Vagina (tissue), 2 donors: Measurements from ENCODE around the gene SEMA4B. TPM values are rescaled to one million over a fixed set of nuclear protein-coding genes. Genes with fewer than 3 reads are reported as not detected.
"Not testable (repeated sequence)": the region's sequence is repeated elsewhere in the genome, so short reads cannot be mapped to it uniquely, and the experiment has no call there.

Source experiments
- DNase-seq, 2 donors: peaks; one replicate each; pipeline ENCODE4 v3.0.0-alpha.2; 2017; ENCODE audit errors: extremely low spot score in 2 of 2
- H3K27ac ChIP-seq: fragments of 200-600 bp; sonication (generic); one replicate; pipeline ENCODE4 v1.5.1; 2019
- H3K27me3 ChIP-seq: fragments of 200-600 bp; sonication (generic); one replicate; pipeline ENCODE4 v1.5.1; 2019
- H3K36me3 ChIP-seq, 2 donors: fragments of 200-600 bp; sonication (generic); one replicate each; pipeline ENCODE4 v1.5.1; 2017 to 2019
- H3K4me1 ChIP-seq: fragments of 200-600 bp; sonication (generic); one replicate; pipeline ENCODE4 v1.5.1; 2019
- H3K4me3 ChIP-seq, 2 donors: fragments of 200-600 bp; sonication (generic); 1 replicate in 1 of 2; 2 replicates in 1 of 2; pipeline ENCODE4 v1.5.1; 2016 to 2019
- H3K9me3 ChIP-seq: fragments of 200-600 bp; sonication (generic); one replicate; pipeline ENCODE4 v1.5.1; 2019
- CTCF ChIP-seq, 3 experiments: fragments of 450-650 bp in 2 of 3; fragments of 200-600 bp in 1 of 3; sonication (generic) in 1 of 3; IDR thresholded peaks; one replicate each; pipeline ENCODE4 v1.5.1; 2017 to 2019; ENCODE audit warnings: antibody characterized with exemption in 3 of 3, mild to moderate bottlenecking in 2 of 3, moderate library complexity in 2 of 3
- POLR2A ChIP-seq, 2 donors: fragments of 450-650 bp; IDR thresholded peaks; one replicate each; pipeline ENCODE4 v1.6.1; 2017; ENCODE audit warnings: antibody characterized with exemption in 2 of 2, mild to moderate bottlenecking in 2 of 2, moderate library complexity in 2 of 2
- POLR2AphosphoS5 ChIP-seq, 2 donors: sonication (generic); formaldehyde crosslinking; IDR thresholded peaks; one replicate each; pipeline ENCODE4 v1.9.0; 2017; ENCODE audit warnings: antibody characterized with exemption in 2 of 2, mild to moderate bottlenecking in 2 of 2, low read depth in 1 of 2; ENCODE audit not compliant: insufficient read depth in 1 of 2
- intact Hi-C: fragments of 100-400 bp; cut with DNase I; formaldehyde crosslinking; loops from one replicate; pipeline ENCODE4 v1.15.1; 2023
- total RNA-seq: library from RNA; depleted of rRNA; stranded (reverse); fragments of >200 nt; gene quantifications from one replicate; pipeline ENCODE4 v1.2.3, GENCODE V29; 2016

The SEMA4B gene
- total RNA-seq, 1 donor from 2014 or later = 205 TPM

GRCh38 chr15:90162956-90163355 lies 38.2 kb upstream of the SEMA4B start:
- Histone ChIP-seq H3K36me3 (no peaks in the 10 kb centered on the region), H3K4me1 (peaks cover 53% of the 10 kb centered on the region), H3K27me3 (no peaks in the 10 kb centered on the region), H3K27ac (peak overlapping the region; percentile 35), H3K9me3 (no peaks in the 10 kb centered on the region), H3K4me3 (no peak overlapping the region)
- TF ChIP-seq CTCF (IDR thresholded peaks at IDR 0.05) (no peak), POLR2AphosphoS5 (IDR thresholded peaks at IDR 0.05; ENCODE audit: insufficient read depth in 1 of 2, low read depth in 1 of 2) (peak in 1 of 2 donors; percentile 36)
- no peak for DNase-seq
- intact Hi-C loops = no loop called here

- H3K4me1 ChIP-seq = peaks cover 40% of the 10 kb centered on the region
- H3K9me3 ChIP-seq, intact Hi-C loops, H3K4me3 ChIP-seq, H3K27ac ChIP-seq, DNase-seq, H3K36me3 ChIP-seq, H3K27me3 ChIP-seq: not testable (repeated sequence)
Observed at GRCh38 chr15:90164239-90164638, 36.9 kb upstream of the SEMA4B start.

- Histone ChIP-seq H3K4me3 (no peak overlapping the region), H3K4me1 (peaks cover 34% of the 10 kb centered on the region), H3K36me3 (no peaks in the 10 kb centered on the region), H3K27ac (peak overlapping the region; percentile 11), H3K9me3 (no peaks in the 10 kb centered on the region), H3K27me3 (no peaks in the 10 kb centered on the region)
- intact Hi-C loops = no loop called here
- no peak for DNase-seq
- no peak for TF ChIP-seq POLR2A (IDR thresholded peaks at IDR 0.05)
- no peak for TF ChIP-seq POLR2AphosphoS5 (IDR thresholded peaks at IDR 0.05; ENCODE audit: insufficient read depth in 1 of 2, low read depth in 1 of 2)
- TF ChIP-seq CTCF (IDR thresholded peaks at IDR 0.05) = no peak
Observed at GRCh38 chr15:90165157-90165556, 36.0 kb upstream of the SEMA4B start.

GRCh38 chr15:90165659-90166489 lies 35.3 kb upstream of the SEMA4B start:
- TF ChIP-seq CTCF (IDR thresholded peaks at IDR 0.05) (no peak), POLR2A (IDR thresholded peaks at IDR 0.05) (no peak), POLR2AphosphoS5 (IDR thresholded peaks at IDR 0.05; ENCODE audit: insufficient read depth in 1 of 2, low read depth in 1 of 2) (peak in 1 of 2 donors; percentile 74)
- no peak for DNase-seq
- intact Hi-C loops = no loop called here
- no peaks in the 10 kb centered on the region for H3K36me3 ChIP-seq
- H3K4me3 ChIP-seq = no peak overlapping the region
- peaks cover 30% of the 10 kb centered on the region for H3K4me1 ChIP-seq
- H3K9me3 ChIP-seq = no peaks in the 10 kb centered on the region
- peak overlapping the region; percentile 11 for H3K27ac ChIP-seq
- no peaks in the 10 kb centered on the region for H3K27me3 ChIP-seq

GRCh38 chr15:90167121-90167520 lies 34.0 kb upstream of the SEMA4B start:
- intact Hi-C loops = no loop called here
- H3K9me3 ChIP-seq = no peaks in the 10 kb centered on the region
- DNase-seq = no peak
- H3K4me3 ChIP-seq = no peak overlapping the region
- H3K4me1 ChIP-seq = peaks cover 17% of the 10 kb centered on the region
- no peaks in the 10 kb centered on the region for H3K27me3 ChIP-seq
- no peaks in the 10 kb centered on the region for H3K36me3 ChIP-seq
- no peak overlapping the region for H3K27ac ChIP-seq
- TF ChIP-seq POLR2AphosphoS5 (IDR thresholded peaks at IDR 0.05; ENCODE audit: insufficient read depth in 1 of 2, low read depth in 1 of 2) (no peak), POLR2A (IDR thresholded peaks at IDR 0.05) (no peak), CTCF (IDR thresholded peaks at IDR 0.05) (no peak)
